ENCODE results near the gene PHF2.

- no peak for TF ChIP-seq POLR2A (IDR thresholded peaks at IDR 0.05; ENCODE audit: low read length)
- TF ChIP-seq GATA1 (IDR thresholded peaks at IDR 0.05; ENCODE audit: low read depth, low read length) = no peak
Measured at GRCh38 chr9:93586290-93587057, 10.1 kb downstream of the PHF2 start.
